GM19043 (cell line): ENCODE measurements around the gene PLXNC1.

ENCODE experiments used
- ATAC-seq: cut with Tn5 transposase; IDR thresholded peaks from one replicate; pipeline ENCODE4 v1.9.1; 2021; ENCODE audit warnings: low read depth; ENCODE audit not compliant: unreplicated experiment

PLXNC1 gene

DNA sequence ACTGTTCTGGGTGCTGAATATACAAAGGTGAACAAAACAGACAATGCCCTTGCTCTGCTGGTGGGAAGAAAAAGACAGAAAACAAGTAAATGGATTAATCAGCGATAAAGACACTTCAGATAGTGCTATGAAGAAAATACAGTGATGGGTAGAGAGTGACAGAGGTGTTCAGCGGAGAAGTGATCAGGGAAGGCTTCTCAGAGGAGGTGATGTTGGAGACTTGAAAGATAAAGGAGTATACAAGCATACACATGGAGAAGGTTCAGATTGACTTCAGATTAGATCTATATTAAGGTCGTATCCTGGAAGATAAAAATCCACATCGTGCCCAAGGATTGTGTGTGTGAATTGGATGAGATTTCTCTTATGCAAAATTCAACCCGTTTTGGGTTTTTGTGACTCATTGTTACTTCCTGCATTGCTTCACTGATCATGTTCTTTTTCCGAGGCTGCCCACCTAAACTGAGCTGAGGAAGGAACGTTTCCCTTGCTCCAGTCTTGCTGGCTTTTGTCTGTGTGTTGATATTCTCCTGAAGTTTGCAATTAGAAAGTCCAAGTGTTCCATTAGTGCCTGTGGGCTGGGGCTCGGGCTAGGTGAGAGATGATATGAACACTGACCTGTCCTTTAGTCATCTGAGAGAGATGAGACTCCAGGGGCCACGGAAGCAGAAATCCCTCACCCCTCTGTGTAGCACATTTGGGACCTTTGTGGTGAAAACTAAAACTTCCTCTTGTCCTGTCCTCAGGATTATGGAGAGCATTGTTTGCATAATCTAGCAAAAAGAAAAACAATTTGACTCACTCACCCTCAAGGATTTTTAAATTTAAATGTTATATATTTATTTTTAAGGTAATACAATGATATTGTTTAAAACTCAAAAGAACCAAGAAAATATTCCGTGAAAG lies 27.6 kb downstream of the PLXNC1 start:
- no peak for ATAC-seq

DNA sequence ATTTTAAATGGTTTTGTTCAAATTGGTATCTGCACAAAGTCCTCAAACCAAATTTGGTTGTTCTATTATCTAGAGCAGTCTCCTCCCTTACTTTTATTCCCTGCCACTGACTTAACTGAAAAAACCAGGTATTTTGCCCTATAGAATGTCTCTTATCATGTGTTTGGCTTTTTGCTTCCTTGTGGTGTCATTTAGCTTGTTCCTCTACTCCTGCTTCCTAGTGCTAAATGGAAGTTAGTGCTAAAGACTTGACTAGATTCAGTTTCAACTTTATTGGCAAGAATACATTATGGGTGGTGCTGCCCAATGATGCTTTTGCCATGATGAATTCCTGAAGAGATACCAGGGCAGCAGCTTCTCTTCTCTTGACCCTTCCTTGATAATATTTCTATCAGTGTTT lies 29.7 kb downstream of the PLXNC1 start:
- no peak for ATAC-seq

- no peak for ATAC-seq
Measured at GRCh38 chr12:94178882-94179281, 30.5 kb downstream of the PLXNC1 start.

- ATAC-seq: no peak
Measured at GRCh38 chr12:94179723-94180122, 31.3 kb downstream of the PLXNC1 start.

DNA sequence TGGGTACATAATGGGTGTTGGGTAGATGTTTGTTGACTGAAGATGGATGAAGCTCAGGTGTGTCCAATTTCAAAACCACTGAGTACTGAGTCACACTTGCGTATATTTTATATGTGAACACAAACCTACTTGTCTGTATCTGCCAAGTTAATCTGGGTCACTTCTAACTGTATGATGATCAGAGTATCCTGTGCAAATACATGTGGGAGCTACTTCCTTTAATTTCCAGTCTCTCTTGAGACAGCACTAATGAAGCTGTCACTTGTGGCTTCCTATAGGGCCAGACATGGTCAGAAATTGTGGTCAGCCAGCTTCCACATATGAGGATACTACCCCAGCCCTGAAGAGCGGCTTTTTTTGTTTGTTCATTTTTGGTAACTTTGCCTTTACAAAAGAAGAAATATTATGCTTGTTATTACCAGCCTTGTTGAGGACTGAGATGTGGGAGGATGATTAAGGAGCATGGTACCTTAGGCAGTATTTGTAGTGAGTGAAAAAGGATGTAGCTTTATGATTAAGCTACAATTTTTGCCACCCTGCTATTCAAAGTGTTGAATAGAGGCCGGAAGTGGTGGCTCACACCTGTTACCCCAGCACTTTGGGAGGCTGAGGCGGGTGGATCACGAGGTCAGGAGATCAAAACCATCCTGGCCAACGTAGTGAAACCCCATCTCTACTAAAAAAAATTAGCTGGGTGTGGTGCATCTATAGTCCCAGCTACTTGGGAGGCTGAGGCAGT lies 32.4 kb downstream of the PLXNC1 start:
- ATAC-seq: no peak

GRCh38 chr12:94182986-94183707 lies 34.8 kb downstream of the PLXNC1 start:
- ATAC-seq: no peak

DNA sequence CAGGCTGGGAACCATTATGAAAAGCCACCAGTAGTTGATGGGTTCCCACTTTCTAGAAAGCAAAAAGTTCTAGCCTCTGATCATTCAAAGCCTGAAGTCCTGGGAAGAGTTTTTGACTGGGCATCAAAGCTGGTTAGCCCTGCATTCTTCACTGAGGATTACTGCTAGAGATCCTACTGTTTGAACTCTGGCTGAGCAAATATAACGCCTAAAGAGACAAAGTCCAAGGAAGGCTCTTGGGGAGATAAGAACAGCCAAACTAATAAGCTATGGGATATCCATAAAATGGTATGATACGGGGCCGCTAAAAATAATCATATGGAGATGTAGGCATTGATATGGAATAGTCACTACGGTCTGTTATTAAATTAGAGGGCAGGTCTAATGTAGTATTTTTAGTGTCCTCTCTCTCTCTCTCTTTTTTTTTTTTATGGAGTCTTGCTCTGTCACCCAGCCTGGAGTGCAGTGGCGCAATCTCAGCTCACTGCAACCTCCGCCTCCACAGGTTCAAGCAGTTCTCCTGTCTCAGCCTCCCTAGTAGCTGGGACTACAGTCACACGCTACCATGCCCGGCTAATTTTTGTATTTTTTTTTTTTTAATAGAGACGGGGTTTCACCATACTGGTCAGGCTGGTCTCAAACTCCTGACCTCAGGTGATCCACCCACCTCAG lies 35.5 kb downstream of the PLXNC1 start:
- no peak for ATAC-seq

GRCh38 chr12:94184995-94185719 lies 36.8 kb downstream of the PLXNC1 start:
- ATAC-seq: no peak

- no peak for ATAC-seq
Measured at GRCh38 chr12:94185801-94186200, 37.4 kb downstream of the PLXNC1 start.

- ATAC-seq: no peak
Measured at GRCh38 chr12:94186278-94187241, 38.2 kb downstream of the PLXNC1 start.

DNA sequence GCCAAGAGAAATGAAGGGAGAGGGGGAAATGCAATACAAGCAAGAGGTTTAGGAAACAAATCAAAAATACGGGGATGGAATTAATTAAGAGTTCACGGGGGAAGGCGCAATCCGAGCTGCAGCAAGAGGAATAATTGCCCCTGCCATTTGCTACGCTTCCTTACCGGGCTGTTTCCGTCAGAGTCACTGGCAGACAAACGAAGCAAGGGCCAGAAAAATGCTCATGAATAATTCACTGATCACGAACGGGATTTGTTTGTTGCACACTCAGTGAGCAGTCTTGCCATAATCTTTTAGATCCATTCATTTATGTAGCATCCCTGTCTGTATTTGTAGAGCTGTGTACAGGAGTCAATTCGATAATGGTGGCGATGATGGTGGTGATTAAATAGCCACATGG lies 39.0 kb downstream of the PLXNC1 start:
- ATAC-seq: no peak

- no peak for ATAC-seq
Measured at GRCh38 chr12:94190623-94191022, 42.2 kb downstream of the PLXNC1 start.

- no peak for ATAC-seq
Measured at GRCh38 chr12:94191023-94191422, 42.6 kb downstream of the PLXNC1 start.

GRCh38 chr12:94191811-94192210 lies 43.4 kb downstream of the PLXNC1 start:
- ATAC-seq: no peak

- no peak for ATAC-seq
Measured at GRCh38 chr12:94192506-94192905, 44.1 kb downstream of the PLXNC1 start.

DNA sequence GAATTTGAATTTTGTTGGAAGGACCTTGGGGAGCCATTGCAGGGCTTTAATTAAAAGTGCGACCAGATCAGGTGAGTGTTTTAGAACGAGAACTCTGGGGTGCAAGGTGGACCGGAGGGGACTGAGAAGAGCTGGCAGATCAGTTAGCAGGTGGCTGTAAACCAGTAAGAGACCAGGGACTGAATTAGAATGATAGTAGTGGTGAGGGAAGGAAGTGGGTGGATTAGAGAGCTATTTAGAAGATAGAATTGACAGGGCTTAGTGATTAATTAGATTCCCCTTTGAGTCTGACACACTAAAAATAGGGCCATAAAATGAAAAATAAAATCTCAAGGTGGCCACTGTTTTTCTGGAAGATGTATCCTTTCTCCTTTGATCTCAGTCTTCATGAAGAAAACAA lies 44.8 kb downstream of the PLXNC1 start:
- no peak for ATAC-seq

GRCh38 chr12:94195483-94195882 lies 47.1 kb downstream of the PLXNC1 start:
- no peak for ATAC-seq

- ATAC-seq: no peak
Measured at GRCh38 chr12:94198469-94198868, 50.1 kb downstream of the PLXNC1 start.

GRCh38 chr12:94198872-94199271 lies 50.5 kb downstream of the PLXNC1 start:
- ATAC-seq: no peak
